HCEC 1CT (cell line): ENCODE results near the gene ITGA8.

Source experiments
- DNase-seq: peaks from one replicate; pipeline ENCODE4 v3.0.0-alpha.2; 2017

The ITGA8 gene

GRCh38 chr10:15730341-15730740, 10.6 kb upstream of the ITGA8 start:
- no peak for DNase-seq

- no peak for DNase-seq
These were observed 10.2 kb upstream of the ITGA8 start for GRCh38 chr10:15729890-15730289.

GRCh38 chr10:15726042-15726441, 6.3 kb upstream of the ITGA8 start:
- DNase-seq: no peak

GRCh38 chr10:15725603-15726002, 5.9 kb upstream of the ITGA8 start:
- DNase-seq: peak; percentile 57

- DNase-seq: no peak
These were observed 5.0 kb upstream of the ITGA8 start for GRCh38 chr10:15724683-15725082.

- DNase-seq: no peak
These were observed 4.1 kb upstream of the ITGA8 start for GRCh38 chr10:15723803-15724202.

GRCh38 chr10:15720635-15721287, 1.0 kb upstream of the ITGA8 start:
- DNase-seq: no peak

- DNase-seq: no peak
These were observed 448 bp downstream of the ITGA8 start for GRCh38 chr10:15719049-15719898.

- no peak for DNase-seq
These were observed 1.1 kb downstream of the ITGA8 start for GRCh38 chr10:15718694-15719048.

GRCh38 chr10:15715619-15716227, 4.0 kb downstream of the ITGA8 start:
- DNase-seq: no peak

GRCh38 chr10:15714847-15715246, 4.9 kb downstream of the ITGA8 start:
- no peak for DNase-seq

GRCh38 chr10:15712883-15713282, 6.8 kb downstream of the ITGA8 start:
- no peak for DNase-seq

- DNase-seq: no peak
These were observed 9.3 kb downstream of the ITGA8 start for GRCh38 chr10:15710455-15710854.

GRCh38 chr10:15705298-15705697, 14.4 kb downstream of the ITGA8 start:
- DNase-seq: no peak

GRCh38 chr10:15704581-15704968, 15.1 kb downstream of the ITGA8 start:
- no peak for DNase-seq

- DNase-seq: no peak
These were observed 15.7 kb downstream of the ITGA8 start for GRCh38 chr10:15703944-15704580.

- DNase-seq: no peak
These were observed 16.4 kb downstream of the ITGA8 start for GRCh38 chr10:15703151-15703880.

- no peak for DNase-seq
These were observed 19.5 kb downstream of the ITGA8 start for GRCh38 chr10:15700078-15700674.

GRCh38 chr10:15695852-15696251, 23.9 kb downstream of the ITGA8 start:
- DNase-seq: no peak

GRCh38 chr10:15690031-15690430, 29.7 kb downstream of the ITGA8 start:
- no peak for DNase-seq

GRCh38 chr10:15684768-15685167, 35.0 kb downstream of the ITGA8 start:
- no peak for DNase-seq

GRCh38 chr10:15681076-15681475, 38.6 kb downstream of the ITGA8 start:
- no peak for DNase-seq

GRCh38 chr10:15678851-15679250, 40.9 kb downstream of the ITGA8 start:
- DNase-seq: no peak
